KBM-7 (cell line): ENCODE results near the gene FOXP3.
A peak's percentile ranks its signal among the peaks of the same experiment; 100 is the strongest.
"Not testable (repeated sequence)": the region's sequence is repeated elsewhere in the genome, so short reads cannot be mapped to it uniquely, and the experiment has no call there.

ENCODE experiments used
- DNase-seq: peaks from one replicate; pipeline ENCODE4 v3.0.0-alpha.2; 2015
- in situ Hi-C: fragments of 300-500 bp; cut with MboI; formaldehyde crosslinking; loops from 2 replicates; pipeline ENCODE4 v1.14.3; 2020; ENCODE audit warnings: low sequenced_read_pairs, low pct_unique_long_range_greater_than_20kb, mixed read lengths

Gene FOXP3, protein sequence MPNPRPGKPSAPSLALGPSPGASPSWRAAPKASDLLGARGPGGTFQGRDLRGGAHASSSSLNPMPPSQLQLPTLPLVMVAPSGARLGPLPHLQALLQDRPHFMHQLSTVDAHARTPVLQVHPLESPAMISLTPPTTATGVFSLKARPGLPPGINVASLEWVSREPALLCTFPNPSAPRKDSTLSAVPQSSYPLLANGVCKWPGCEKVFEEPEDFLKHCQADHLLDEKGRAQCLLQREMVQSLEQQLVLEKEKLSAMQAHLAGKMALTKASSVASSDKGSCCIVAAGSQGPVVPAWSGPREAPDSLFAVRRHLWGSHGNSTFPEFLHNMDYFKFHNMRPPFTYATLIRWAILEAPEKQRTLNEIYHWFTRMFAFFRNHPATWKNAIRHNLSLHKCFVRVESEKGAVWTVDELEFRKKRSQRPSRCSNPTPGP

DNA sequence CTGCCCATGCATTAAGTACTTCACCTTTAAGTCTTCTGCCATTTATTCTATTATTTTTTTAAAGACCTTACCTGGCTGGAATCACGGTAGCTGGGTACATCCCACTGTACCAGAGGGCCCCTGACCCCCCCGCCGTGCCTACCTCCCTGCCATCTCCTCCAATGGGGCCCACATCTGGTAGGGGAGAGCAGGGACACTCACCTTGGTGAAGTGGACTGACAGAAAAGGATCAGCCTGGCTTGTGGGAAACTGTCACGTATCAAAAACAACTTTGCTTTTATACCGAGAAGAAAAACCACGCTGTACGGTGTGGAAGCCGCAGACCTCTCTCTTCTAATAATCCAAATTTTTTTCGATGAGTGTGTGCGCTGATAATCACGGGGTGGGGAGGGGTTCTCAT is at the start of gene FOXP3:
Gene FOXP3, minus strand, starts transcription at position 251 of the 400 bp plus-strand sequence. CDS start 6,205 bp downstream, outside the sequence.
- in situ Hi-C loops: no loop called here
- no peak for DNase-seq

DNA sequence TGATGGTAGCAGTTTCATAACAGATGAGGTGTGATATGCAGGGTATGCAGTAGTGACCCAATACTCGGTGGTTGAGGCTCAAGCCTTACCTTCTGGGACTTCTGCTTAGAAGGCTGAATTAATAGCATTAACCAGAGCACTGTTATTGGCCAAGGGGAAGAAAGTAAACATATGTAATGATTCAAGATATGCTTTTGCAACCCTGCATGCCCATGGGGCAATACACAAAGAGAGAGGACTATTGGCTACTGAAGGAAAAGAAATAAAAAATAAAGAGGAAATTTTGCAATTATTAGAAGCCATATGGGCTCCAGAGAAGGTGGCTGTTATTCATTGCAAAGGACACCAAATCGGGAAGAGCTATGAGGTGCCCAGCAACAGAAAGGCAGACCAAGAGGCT is 47.7 kb upstream of the FOXP3 start:
- DNase-seq: no peak
- in situ Hi-C loops: no loop called here

DNA sequence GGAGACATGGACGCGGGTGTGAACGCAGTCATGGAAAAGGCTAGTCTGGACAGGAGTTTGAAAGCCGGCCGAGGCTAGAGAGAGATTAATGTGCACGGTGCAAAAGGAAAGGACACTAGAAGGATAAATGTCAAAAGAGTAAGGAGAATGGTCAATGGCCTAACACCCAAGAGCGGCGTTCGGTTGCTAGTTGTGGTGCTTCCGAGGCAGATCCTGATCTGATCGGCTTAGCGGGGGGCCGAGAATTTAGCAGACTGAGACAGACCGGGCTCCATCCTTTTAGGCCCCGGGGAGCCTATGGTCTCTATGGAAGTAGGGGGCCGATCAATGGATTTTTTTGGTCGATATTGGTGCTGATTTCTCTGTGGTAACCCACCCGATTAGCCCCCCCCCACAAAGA is 45.9 kb upstream of the FOXP3 start:
- in situ Hi-C loops: no loop called here
- no peak for DNase-seq

DNA sequence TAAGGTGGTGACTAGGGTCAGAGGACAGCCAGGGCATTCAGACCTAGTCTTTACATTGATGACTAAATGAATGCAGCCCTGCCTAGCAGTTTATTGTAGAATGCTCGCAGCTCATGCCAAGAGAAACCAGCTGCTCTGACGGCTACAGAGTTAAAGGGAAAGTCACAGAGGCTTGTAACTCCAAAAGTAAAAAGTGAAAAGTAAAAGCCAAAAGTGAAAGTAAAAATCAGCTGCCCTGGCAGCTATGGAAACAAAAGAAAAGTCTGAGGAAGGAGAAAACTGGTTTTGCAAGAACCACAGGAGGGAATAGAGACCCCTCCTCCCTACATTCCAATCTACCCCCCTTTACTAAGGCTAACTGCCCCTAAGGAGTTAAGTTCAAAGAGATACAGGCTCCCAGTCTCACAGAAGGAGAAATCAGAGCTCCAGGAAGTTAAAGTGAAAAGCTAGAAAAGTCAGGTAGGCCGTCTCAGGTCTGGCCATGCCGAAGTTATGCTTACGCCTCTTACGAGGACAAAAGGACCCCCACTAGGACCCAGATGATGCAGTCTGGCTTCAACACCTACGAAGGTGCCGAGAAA is 45.0 kb upstream of the FOXP3 start:
- DNase-seq: peak; percentile 24
- in situ Hi-C loops: no loop called here

DNA sequence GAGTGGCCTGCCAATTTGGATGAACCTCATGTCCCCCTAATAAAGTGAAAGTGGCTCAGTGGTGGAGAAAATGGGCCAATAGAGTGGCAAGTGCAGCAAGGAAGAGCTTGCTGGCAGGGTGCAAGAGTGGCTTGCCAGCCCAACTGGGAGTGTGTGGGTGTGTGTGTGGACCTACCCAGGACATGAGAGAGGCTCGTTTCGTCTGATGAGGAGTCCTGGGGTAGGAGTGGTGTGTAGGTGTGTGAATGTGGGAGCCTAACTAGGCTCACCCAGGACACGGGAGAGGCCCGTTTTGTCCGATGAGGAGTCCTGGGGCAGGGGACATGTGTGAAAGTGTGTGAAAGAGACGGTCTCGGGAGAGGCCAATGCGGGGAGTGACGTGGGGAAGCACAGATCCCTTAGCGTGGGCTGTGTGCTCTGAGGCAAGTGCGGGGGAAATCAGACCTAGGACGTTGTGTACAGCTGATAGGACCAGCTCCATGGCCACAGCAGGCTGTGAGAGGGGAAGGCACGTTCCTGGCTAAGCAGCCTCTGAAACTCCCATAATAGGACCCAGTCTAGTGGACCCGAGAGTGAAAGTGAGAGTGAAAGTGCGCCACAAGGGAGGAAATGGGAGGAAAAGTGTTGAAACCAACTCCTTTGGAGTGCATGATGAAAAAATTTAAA is 44.2 kb upstream of the FOXP3 start:
- DNase-seq: peak; percentile 15
- in situ Hi-C loops: no loop called here

DNA sequence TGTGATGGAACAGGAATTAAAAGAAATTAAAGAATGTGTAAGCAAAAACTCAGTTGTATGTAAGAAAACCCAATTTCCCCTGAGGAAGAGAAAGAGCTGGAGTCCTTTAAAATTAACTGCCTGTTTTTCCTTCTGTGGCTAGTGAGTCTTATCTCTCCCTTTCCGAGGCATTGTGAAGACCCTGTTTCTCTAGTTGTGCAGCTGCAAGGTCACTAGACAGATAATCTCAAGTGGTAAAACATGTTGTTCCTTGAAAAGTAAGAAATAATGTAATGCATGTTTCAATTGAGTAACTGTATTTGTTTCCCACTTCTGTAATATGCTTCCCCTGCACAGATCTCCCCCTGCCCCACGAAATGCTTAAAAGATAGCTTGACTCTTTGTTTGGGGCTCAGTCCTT is 43.3 kb upstream of the FOXP3 start:
- in situ Hi-C loops, DNase-seq: not testable (repeated sequence)

DNA sequence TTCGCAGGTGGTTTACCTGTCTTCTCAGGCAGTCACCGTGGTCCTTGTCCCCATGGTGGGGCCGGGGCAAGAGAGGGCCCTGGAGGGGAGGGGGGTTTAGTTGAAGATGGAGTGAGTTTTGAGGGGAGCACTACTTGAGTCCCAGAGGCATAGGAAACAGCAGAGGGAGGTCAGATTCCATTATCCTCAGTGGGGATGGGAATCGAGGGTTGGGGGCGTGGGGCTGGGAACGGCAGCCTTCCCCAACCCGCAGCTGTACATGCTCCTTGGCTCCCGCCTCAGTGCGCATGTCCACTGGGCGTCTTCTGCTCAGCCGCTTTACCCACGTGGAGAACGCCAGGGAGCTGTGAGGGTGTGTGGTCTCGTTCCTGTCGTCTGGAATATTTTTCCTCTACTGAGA is 38.8 kb upstream of the FOXP3 start, which contains the start of gene GAGE10:
Gene GAGE10, plus strand, starts transcription at position 301 of the 400 bp plus-strand sequence. CDS start 1,214 bp downstream, outside the sequence.
- no peak for DNase-seq
- in situ Hi-C loops: no loop called here

DNA sequence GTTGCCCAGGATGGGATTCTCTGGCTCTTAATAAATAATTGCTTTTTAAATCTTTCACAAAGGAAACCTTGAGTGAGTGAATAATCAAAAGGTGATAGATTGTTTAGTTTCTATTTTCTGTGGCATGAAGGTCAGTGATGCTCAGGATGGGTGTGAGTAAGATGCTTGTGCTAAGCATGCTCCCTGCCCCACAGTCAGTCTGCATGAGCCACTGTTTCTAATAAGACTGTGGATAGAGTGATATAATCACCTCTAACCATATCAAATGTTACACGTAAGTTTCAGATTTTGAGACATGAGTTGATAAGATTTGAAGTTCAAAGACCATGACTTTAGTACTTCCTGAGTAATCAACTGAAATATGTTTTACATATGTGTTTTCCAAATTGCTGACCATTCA is 36.2 kb upstream of the FOXP3 start:
- in situ Hi-C loops: no loop called here
- DNase-seq: no peak

DNA sequence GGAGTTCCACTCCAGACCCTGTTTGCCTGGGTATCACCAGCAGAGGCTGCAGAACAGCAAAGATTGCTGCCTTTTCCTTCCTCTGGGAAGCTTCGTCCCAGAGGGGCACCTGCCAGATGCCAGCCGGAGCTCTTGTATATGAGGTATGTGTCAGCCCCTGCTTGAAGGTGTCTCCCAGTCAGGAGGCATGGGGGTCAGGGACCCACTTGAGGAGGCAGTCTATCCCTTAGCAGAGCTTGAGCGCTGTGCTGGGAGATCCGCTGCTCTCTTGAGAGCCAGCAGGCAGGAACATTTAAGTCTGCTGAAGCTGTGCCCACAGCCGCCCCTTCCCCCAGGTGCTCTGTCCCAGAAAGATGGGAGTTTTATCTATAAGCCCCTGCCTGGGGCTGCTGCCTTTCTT is 34.8 kb upstream of the FOXP3 start:
- in situ Hi-C loops, DNase-seq: not testable (repeated sequence)

DNA sequence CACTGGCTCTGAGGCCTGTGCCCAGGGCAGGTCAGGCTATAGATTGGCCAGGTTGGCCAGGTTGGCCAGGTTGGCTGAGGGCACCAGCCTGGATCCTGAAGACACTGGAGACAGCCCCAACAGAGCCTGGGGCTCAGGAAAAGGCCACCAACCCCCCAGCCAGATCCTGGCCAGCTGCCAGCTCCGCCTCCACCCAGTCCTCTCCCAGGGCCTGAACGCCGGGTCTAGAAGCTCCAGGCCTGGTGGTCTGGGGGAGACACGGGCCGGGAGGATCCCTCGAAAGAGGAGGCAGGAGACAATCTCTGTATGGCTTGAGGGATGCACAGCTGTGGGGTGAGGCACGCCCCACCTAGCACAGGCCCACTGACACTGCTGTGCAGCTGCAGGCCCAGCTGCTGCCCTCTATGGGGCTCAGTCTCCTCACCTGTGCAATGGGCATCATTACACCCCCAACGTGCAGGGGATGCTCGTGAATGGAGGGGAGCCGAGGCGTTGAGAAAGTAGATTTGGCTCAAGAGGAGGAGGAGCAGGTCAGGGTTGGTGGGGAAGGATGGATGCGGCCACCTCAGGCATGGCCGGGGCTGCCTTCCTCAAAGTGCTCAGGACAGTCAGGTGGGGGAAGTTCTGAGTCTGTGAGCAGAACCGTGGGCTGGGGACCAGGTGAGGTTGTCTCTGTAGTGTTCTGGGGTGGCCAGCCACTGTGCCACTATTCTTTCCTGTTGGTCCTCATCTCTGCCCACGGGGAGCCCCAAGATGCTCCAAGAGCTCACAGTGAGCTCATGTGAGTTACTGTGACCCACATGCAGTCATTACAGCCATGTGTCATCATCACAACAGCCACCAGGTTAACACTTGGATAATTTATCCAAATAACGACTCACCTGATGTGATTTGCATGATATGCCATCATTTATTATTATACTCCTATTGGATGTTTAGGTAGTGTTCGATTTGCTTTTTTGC is 28.2 kb upstream of the FOXP3 start:
- in situ Hi-C loops: no loop called here
- no peak for DNase-seq

DNA sequence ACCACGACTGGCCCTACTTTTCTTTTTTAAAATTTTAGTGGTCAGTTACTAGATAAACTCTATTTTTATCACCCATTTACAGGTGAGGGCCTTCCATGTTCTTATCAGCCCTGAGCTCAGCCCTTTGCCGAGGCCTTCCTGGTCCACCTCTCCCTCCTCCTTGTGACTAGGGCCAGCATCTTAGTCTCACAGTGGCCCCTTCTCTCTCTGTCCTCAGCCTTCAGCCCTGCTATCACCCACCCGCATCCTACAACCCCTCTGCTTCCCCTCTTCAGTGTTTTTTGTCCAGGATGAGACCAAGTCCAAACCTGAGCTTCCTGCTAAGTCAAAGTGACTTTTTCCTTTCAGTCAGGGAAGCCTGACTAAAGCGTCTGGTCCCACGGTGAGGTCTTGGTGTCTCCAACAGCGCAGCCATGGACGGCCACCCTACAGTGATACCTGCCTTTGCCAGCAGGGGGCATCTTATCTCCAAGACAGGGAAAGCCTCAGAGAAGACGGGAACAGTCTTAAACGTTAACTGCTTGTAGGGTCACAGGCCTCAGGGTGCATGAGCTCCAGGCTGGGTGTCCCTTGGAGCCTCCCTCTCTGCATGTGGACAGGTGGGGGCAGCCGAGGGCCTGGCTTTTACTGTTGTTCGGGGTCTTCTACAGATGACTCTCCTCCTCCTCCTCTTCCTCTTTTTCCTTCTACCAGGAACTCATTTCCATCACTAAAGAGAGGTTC is 27.3 kb upstream of the FOXP3 start:
- in situ Hi-C loops: no loop called here
- peak; percentile 75 for DNase-seq

DNA sequence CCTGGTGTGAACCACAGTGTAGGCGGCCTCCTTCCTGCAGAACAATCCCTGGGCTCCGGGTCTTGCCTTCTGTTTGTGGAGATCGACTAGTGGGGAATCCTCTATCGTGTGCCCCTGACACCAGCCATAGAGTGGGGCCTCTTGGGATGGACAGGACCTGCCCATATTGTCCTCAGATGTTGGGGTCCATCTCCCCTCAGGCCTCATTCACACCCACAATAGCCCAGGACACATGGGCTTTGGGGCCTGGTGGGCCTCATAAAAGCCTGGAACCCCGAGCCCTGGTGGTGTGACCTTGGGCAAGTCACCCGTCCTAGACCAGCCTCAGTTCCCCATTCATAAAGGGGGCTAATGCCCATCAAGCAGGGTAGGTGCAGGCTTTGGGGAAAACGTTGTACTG is 25.7 kb upstream of the FOXP3 start:
- in situ Hi-C loops: no loop called here
- DNase-seq: no peak

DNA sequence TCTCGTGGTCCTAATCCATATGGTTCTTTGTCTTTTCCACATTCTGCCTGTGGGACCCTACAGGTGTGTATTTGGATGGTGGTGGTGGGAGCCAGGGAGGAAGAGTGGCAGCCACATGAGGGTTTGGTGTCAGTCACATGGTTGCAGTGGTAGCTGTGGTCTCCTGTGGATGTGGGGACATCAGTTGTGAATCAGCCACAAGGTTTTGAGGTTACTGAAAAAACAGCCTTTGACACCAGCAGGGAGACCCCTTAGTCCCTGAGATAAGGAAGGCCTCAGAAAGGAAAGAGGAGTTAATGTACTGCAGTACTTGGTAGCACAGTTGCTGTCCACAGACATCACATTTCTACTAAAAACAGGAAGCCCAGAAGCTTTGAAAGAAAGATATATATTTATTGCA is 23.2 kb upstream of the FOXP3 start:
- no peak for DNase-seq
- in situ Hi-C loops: no loop called here

DNA sequence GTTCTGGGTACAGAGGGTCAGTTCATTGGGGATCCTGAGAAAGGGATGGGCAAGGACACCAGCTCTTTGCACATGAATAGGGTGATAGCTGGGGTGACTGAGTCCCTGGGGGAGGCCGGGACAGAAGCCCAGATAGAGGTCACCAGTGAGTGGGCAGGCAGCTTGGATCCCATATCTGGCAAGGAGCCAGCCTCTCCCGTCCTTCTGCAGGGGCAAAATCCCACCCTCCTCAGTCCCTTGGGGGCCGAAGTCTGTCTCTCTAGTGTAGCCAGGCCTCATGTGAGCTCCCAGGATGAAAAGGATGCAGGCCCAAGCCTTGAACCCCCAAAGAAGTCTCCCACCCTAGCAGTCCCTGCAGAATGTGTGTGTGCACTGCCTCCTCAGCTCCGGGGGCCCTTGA is 22.1 kb upstream of the FOXP3 start:
- in situ Hi-C loops: no loop called here
- DNase-seq: no peak

DNA sequence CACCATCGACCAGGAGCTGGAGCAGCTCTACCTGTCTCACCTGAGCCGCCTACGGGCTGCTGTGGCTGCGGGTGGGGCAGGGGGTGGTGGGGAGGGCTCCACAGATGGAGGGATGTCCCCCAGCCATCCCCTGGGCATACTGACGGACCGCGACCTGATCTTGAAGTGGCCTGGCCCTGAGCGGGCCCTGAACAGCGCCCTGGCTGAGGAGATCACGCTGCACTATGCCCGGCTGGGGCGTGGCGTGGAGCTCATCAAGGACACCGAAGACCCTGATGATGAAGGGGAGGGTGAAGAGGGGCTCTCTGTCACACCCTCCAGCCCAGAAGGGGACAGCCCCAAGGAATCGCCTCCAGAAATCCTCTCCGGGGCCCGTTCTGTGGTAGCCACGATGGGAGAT is 21.6 kb upstream of the FOXP3 start:
- DNase-seq: no peak
- in situ Hi-C loops: no loop called here

DNA sequence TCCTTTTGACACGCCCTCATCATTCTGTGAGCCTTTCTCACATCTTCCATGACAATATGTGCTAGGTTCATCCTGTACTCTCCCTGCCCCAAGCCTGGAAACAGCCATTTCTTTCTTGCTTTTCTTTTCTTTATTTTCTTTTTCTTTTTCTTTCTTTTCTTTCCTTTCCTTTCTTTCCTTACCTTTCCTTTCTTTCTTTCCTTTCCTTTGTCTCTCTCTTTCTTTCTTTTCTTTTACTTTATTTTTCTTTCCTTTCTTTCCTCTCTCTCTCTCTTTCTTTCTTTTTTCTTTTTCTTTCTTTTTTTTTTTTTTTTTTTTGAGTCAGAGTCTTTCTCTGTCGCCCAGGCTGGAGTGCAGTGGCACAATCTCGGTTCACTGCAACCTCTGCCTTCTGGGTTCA is 19.7 kb upstream of the FOXP3 start:
- in situ Hi-C loops: no loop called here
- no peak for DNase-seq

DNA sequence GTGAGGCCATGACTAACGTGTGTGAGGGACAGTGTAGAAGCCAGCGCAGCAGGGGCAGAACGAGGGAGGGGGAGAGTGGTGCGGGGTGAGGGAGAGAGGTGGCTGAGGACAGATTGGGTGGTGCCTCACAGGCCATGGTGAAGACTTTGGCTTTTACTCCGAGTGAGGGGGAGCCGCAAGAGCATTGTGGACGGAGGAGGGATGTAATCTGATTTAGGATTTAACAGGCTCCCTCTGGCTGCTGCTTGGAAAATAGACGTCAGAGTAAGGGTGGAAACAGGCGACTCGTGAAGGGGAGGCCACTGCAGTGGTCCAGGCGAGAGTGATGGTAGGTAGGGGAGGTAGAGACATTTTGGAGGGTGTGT is 18.1 kb upstream of the FOXP3 start:
- in situ Hi-C loops: no loop called here

DNA sequence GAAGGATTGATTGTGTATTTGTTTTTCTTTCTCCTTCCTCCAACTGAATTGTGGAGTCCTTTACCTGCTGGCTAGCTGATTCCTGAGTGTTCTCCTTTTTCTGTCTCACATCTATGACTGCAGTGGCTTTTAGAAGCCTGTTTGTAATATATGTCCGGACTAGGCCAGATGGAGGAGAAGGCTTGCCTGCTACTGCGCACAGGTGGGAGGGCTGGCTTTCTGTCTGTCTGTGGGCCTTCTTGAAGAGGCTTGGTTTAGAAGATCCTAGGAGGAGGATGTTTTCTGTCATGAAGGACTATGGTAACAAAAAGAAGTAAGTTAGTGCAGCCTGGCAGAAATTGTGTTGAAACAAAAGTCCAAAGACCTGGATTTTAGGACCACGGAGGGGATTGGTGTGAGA is 13.6 kb upstream of the FOXP3 start:
- no peak for DNase-seq
- in situ Hi-C loops: no loop called here

More for the DNA sequence above, 18.1 kb upstream of the FOXP3 start:
- DNase-seq: no peak

DNA sequence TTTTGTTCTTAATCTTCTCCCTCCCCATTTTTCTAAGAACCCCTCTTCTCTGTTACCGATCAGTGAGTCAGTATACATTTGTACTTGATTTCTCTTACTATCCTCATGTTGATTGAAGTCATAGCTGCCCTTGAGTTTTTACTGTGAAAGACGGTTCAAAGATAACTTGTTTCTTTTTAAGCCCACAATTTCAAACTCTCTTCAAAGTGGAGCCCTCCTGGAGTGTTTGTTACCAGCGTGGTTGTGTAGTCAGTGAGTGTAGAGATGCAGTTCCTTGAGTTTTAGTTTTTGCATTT is 13.0 kb upstream of the FOXP3 start:
- in situ Hi-C loops: no loop called here
- no peak for DNase-seq
